ENCODE results near the gene AP3B1.

The AP3B1 gene

GRCh38 chr5:78232163-78232562 lies 62.3 kb downstream of the AP3B1 start:
- no peak for TF ChIP-seq CTCF (IDR thresholded peaks at IDR 0.05)
- no peak for TF ChIP-seq ZFX (IDR thresholded peaks at IDR 0.05; ENCODE audit: borderline replicate concordance)
- no peak overlapping the region for H3K27ac ChIP-seq

DNA sequence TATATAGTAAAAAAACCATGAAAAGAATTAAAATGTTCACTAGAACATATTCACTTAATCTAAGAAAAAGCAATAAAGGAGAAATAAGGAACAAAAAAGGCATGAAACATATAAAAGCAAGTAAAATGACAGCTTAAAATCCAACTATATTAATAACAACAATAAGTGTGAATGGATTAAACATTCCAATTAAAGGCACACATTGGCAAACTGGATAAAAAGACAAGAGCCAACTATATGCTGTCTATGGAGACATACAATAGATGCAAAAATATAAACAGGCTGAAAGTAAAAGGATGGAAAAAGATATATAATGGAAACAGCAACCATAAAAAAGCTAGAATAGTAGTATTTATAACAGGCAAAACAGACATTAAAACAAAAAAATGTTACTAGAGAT lies 70.1 kb downstream of the AP3B1 start:
- TF ChIP-seq ZFX (IDR thresholded peaks at IDR 0.05; ENCODE audit: borderline replicate concordance) (no peak), CTCF (IDR thresholded peaks at IDR 0.05) (no peak)

GRCh38 chr5:78221964-78222451 lies 72.5 kb downstream of the AP3B1 start:
- no peak overlapping the region for H3K27ac ChIP-seq
- no peak for TF ChIP-seq ZFX (IDR thresholded peaks at IDR 0.05; ENCODE audit: borderline replicate concordance)
- peak; percentile 46 for TF ChIP-seq CTCF (IDR thresholded peaks at IDR 0.05)

More for the DNA sequence above, 70.1 kb downstream of the AP3B1 start:
- no peak overlapping the region for H3K27ac ChIP-seq

- H3K27ac ChIP-seq = no peak overlapping the region
- no peak for TF ChIP-seq CTCF (IDR thresholded peaks at IDR 0.05)
- TF ChIP-seq ZFX (IDR thresholded peaks at IDR 0.05; ENCODE audit: borderline replicate concordance) = no peak
These were observed 73.0 kb downstream of the AP3B1 start for GRCh38 chr5:78221467-78221866.

GRCh38 chr5:78215972-78216371 lies 78.5 kb downstream of the AP3B1 start:
- no peak overlapping the region for H3K27ac ChIP-seq
- TF ChIP-seq CTCF (IDR thresholded peaks at IDR 0.05) (no peak), ZFX (IDR thresholded peaks at IDR 0.05; ENCODE audit: borderline replicate concordance) (no peak)

DNA sequence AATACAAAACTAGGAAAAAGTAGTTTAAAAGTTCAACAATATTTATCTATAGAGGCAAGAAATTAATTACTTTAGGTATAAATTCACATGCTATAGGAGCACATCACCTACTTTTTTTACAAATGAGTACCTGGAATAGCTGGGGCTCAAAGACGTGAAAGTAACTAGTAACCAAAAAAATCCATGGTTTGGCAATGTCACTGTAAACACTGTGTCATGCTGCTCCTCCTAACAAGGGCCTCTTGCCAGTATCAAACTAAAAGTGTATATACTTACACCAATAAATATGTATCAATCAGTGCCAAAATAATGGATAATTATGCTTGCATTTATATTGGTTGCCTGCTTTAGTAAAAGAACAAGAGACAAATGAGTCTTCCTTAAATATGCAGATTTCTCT lies 78.9 kb downstream of the AP3B1 start:
- H3K27ac ChIP-seq = no peak overlapping the region
- no peak for TF ChIP-seq ZFX (IDR thresholded peaks at IDR 0.05; ENCODE audit: borderline replicate concordance)
- no peak for TF ChIP-seq CTCF (IDR thresholded peaks at IDR 0.05)

GRCh38 chr5:78213799-78214198 lies 80.7 kb downstream of the AP3B1 start:
- no peak overlapping the region for H3K27ac ChIP-seq
- TF ChIP-seq CTCF (IDR thresholded peaks at IDR 0.05) (no peak), ZFX (IDR thresholded peaks at IDR 0.05; ENCODE audit: borderline replicate concordance) (no peak)

All from 22Rv1 (cell line).